ENCODE results near the gene PLBD2. TPM values are rescaled to one million over a fixed set of nuclear protein-coding genes. Genes with fewer than 3 reads are reported as not detected.

Gene PLBD2
- total RNA-seq, 2 donors from 2014 or later, result 13.2 to 14.7 TPM

DNA sequence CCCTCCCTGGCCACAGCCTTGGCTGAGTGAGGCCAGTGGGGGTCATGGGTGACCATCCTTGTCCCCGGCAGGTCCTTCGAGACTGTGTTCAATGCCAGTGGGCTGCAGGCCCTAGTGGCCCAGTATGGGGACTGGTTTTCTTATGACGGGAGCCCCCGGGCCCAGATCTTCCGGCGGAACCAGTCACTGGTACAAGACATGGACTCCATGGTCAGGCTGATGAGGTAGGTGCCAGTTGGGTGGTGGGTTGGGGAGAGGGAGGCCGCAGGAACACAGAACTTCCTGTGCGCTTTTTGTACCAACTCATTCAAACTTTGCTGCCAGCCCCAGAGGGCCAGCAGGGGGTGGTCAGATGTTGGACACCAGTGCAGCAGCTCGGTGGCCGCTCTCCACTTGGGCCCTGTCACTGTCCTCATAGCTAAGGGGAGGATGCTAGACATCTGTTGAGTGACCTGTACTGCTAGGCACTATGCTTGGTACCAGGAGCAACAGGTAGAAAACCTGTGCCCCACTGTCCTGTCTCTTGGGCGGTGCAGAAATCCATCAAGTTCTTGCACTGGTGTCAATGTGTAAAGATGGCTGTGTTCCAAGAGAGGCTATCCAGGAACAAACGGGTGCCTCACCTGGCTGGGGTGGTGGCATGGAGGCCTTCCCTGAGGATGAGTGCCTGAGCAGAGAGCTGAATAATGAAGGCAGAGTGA is 28.6 kb downstream of the PLBD2 start:
- ATAC-seq (replicated peaks in 1 of 2) (no peak), DNase-seq (no peak)
- Mint-ChIP-seq H3K36me3 (ENCODE audit: insufficient read depth in 2 of 2) (peaks cover 0 to 4% of the 10 kb centered on the region in 2 donors), H3K27me3 (ENCODE audit: low read depth) (no peaks in the 10 kb centered on the region), H3K4me3 (no peak overlapping the region), H3K4me1 (ENCODE audit: low read depth) (no peaks in the 10 kb centered on the region), H3K27ac (no peak overlapping the region), H3K9me3 (no peaks in the 10 kb centered on the region)

DNA sequence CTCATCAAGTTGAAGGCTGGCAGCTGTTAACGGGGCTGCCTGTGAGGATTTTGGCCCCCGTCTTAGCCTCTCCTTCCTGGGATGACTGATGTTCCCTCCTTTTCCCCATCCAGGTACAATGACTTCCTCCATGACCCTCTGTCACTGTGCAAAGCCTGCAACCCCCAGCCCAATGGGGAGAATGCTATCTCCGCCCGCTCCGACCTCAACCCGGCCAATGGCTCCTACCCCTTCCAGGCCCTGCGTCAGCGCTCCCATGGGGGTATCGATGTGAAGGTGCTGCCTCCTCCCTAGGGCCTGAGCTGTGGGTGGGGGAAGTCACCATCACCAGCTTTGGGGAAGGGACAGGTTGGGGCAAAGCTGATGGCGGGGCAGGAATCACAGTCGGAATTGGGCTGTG is 29.2 kb downstream of the PLBD2 start:
- no peak overlapping the region for H3K4me3 Mint-ChIP-seq
- peaks cover 0 to 4% of the 10 kb centered on the region in 2 donors for H3K36me3 Mint-ChIP-seq (ENCODE audit: insufficient read depth in 2 of 2)
- H3K9me3 Mint-ChIP-seq, result no peaks in the 10 kb centered on the region
- ATAC-seq (replicated peaks in 1 of 2), result no peak
- H3K27me3 Mint-ChIP-seq (ENCODE audit: low read depth), result no peaks in the 10 kb centered on the region
- DNase-seq, result no peak
- no peak overlapping the region for H3K27ac Mint-ChIP-seq
- H3K4me1 Mint-ChIP-seq (ENCODE audit: low read depth), result no peaks in the 10 kb centered on the region

- ATAC-seq (replicated peaks in 1 of 2) (no peak), DNase-seq (no peak)
- H3K9me3 Mint-ChIP-seq, result no peaks in the 10 kb centered on the region
- H3K27ac Mint-ChIP-seq, result no peak overlapping the region
- no peaks in the 10 kb centered on the region for H3K4me1 Mint-ChIP-seq (ENCODE audit: low read depth)
- no peaks in the 10 kb centered on the region for H3K27me3 Mint-ChIP-seq (ENCODE audit: low read depth)
- no peak overlapping the region for H3K4me3 Mint-ChIP-seq
- H3K36me3 Mint-ChIP-seq (ENCODE audit: insufficient read depth in 2 of 2), result peaks cover 0 to 4% of the 10 kb centered on the region in 2 donors
These were observed 30.0 kb downstream of the PLBD2 start for GRCh38 chr12:113388351-113388750.

DNA sequence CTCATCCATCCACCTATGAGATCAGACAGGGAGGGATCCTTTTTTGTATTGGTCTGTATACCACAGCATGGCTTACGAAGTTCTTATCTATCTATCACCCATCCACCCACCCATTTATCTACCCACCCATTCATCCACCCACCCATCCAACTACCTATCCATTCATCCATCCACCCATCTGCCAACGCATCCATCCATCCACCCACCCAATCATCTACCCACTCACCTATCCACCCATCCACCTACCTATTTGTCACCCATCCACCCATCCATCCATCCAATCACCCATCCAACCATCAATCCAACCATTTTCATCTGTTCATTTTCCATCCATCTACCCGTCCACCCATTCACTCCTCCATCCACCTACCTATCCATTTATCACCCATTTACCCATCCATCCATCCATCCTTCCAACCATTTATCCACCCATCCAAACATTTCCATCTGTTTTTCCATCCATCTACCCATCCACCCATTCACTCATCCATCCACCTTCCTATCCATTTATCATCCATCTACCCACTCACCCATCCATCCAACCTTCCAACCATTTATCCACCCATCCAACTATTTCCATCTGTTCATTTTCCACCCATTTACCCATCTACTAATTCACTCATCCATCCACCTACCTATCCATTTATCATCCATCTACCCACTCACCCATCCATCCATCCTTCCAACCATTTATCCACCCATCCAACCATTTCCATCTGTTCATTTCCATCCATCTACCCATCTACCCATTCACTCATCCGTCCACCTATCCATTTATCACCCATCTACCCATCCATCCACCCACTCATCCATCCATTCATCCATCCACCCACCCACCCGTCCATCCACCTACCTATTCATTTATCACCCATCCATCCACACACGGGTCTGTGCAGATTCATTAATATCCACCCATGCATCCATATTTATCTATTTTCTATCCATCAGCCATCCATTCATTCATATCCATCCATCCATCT is 32.0 kb downstream of the PLBD2 start:
- Mint-ChIP-seq H3K4me3 (no peak overlapping the region), H3K4me1 (ENCODE audit: low read depth) (no peaks in the 10 kb centered on the region), H3K9me3 (no peaks in the 10 kb centered on the region), H3K27me3 (ENCODE audit: low read depth) (no peaks in the 10 kb centered on the region), H3K36me3 (ENCODE audit: insufficient read depth in 2 of 2) (peaks cover 0 to 2% of the 10 kb centered on the region in 2 donors), H3K27ac (no peak overlapping the region)
- DNase-seq (no peak), ATAC-seq (replicated peaks in 1 of 2) (no peak)

DNA sequence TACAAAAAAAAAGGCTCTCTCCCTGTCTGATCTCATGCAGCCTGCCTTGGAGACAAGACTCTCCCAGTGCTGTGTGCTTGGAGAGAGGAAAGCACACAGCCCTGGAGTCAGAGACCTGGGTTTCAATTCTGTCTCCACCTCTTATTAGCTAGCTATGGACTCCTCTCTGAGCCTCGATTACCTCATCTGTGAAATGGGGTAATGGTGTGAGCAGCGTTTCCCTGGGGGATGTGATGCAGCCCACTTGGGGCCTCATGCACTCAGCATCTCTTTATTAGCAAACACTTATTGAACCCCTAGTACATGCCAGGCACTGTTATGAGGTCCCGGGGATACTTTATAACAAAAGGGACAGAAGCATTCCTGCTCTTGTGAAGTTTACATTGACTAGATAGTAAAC is 32.8 kb downstream of the PLBD2 start:
- Mint-ChIP-seq H3K4me3 (no peak overlapping the region), H3K9me3 (no peaks in the 10 kb centered on the region), H3K27ac (no peak overlapping the region), H3K36me3 (ENCODE audit: insufficient read depth in 2 of 2) (peaks cover 0 to 2% of the 10 kb centered on the region in 2 donors), H3K27me3 (ENCODE audit: low read depth) (no peaks in the 10 kb centered on the region), H3K4me1 (ENCODE audit: low read depth) (no peaks in the 10 kb centered on the region)
- no peak for DNase-seq
- ATAC-seq (replicated peaks in 1 of 2), result no peak

DNA sequence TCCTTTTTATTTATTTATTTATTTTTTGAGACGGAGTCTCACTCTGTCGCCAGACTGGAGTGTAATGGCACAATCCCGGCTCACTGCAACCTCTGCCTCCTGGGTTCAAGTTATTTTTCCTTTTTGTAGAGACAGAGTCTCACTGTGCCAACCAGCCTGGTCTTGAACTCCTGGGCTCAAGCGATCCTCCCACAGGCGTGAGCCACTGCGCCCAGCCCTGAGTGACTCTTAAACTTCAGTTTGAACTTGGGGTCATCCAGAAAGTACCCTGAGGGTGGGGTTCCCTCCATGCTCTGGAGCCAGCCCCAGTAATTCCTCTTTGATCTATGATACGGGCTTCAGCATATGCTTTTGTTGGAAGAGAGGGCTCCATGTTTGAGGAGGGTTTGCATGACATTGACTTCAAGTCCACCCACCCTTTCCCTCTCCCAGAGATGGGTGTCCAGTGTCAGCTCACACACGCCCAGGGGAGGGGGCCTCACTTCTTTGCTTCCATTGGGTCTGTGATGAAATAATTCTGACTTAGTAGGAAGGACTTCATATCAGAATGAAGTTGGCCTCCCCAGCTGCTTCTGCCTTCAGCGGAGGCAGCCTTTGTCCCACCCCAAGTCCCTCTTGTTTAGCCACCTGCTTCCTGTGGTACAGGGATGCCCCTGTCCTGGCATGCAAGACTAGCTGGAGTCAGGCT is 33.4 kb downstream of the PLBD2 start:
- H3K4me1 Mint-ChIP-seq (ENCODE audit: low read depth), result no peaks in the 10 kb centered on the region
- no peaks in the 10 kb centered on the region for H3K9me3 Mint-ChIP-seq
- no peak overlapping the region for H3K27ac Mint-ChIP-seq
- H3K36me3 Mint-ChIP-seq (ENCODE audit: insufficient read depth in 2 of 2), result peaks cover 0 to 2% of the 10 kb centered on the region in 2 donors
- ATAC-seq (replicated peaks in 1 of 2) (no peak), DNase-seq (no peak)
- H3K27me3 Mint-ChIP-seq (ENCODE audit: low read depth), result no peaks in the 10 kb centered on the region
- H3K4me3 Mint-ChIP-seq, result no peak overlapping the region

DNA sequence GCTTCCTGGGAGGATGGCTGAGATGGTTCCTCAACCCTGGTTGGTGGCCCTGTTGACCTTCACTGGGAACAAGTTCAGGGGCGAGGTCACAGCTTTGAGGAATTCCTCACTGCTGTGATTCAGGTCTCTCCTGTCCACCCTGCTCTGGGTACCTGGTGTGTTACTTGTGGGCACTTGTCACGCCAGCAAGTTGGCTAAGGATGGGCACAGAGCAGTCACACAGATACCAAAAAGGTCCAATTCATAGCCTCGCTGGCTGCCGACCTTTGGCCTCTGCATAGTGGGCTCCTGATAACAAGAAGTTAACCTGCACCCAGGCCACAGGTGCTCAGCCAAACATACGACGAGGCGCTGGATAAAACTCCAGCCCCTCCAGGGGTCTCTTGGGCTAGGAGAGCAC is 34.1 kb downstream of the PLBD2 start:
- ATAC-seq (replicated peaks in 1 of 2), result no peak
- no peaks in the 10 kb centered on the region for H3K4me1 Mint-ChIP-seq (ENCODE audit: low read depth)
- no peak overlapping the region for H3K4me3 Mint-ChIP-seq
- H3K27ac Mint-ChIP-seq, result no peak overlapping the region
- H3K36me3 Mint-ChIP-seq (ENCODE audit: insufficient read depth in 2 of 2), result peaks cover 0 to 2% of the 10 kb centered on the region in 2 donors
- DNase-seq, result no peak
- no peaks in the 10 kb centered on the region for H3K27me3 Mint-ChIP-seq (ENCODE audit: low read depth)
- no peaks in the 10 kb centered on the region for H3K9me3 Mint-ChIP-seq

GRCh38 chr12:113392988-113393579 is 34.7 kb downstream of the PLBD2 start:
- Mint-ChIP-seq H3K36me3 (ENCODE audit: insufficient read depth in 2 of 2) (peaks cover 0 to 2% of the 10 kb centered on the region in 2 donors), H3K27ac (no peak overlapping the region), H3K27me3 (ENCODE audit: low read depth) (no peaks in the 10 kb centered on the region), H3K4me1 (ENCODE audit: low read depth) (no peaks in the 10 kb centered on the region), H3K9me3 (no peaks in the 10 kb centered on the region), H3K4me3 (no peak overlapping the region)
- ATAC-seq (replicated peaks in 1 of 2) (no peak), DNase-seq (no peak)

DNA sequence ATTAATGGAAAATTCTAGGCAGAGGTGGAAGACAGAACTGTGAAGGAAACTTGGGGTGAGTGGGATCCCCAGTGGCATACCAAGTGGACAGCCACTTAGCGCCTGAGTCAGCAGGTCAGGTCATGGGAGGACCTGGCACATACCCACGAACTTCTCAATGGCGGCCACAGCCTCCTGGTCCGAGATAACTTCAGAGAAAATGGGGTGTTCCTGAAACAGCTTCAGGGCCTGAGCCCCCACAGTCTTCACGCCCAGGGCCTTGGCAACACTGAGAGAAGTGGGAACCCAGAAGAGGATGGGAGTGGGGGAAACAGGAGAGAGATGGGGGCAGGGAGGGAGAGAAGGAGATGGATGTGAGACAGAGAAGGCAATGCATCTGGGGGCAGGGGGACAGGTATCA is 35.4 kb downstream of the PLBD2 start:
- H3K9me3 Mint-ChIP-seq, result no peaks in the 10 kb centered on the region
- DNase-seq (no peak), ATAC-seq (replicated peaks in 1 of 2) (no peak)
- peaks cover 0 to under 1% of the 10 kb centered on the region in 2 donors for H3K36me3 Mint-ChIP-seq (ENCODE audit: insufficient read depth in 2 of 2)
- H3K4me1 Mint-ChIP-seq (ENCODE audit: low read depth), result no peaks in the 10 kb centered on the region
- H3K27me3 Mint-ChIP-seq (ENCODE audit: low read depth), result no peaks in the 10 kb centered on the region
- H3K27ac Mint-ChIP-seq, result no peak overlapping the region
- H3K4me3 Mint-ChIP-seq, result no peak overlapping the region

- Mint-ChIP-seq H3K9me3 (no peaks in the 10 kb centered on the region), H3K4me3 (no peak overlapping the region), H3K27me3 (ENCODE audit: low read depth) (no peaks in the 10 kb centered on the region), H3K36me3 (ENCODE audit: insufficient read depth in 2 of 2) (no peaks in the 10 kb centered on the region), H3K27ac (no peak overlapping the region), H3K4me1 (ENCODE audit: low read depth) (no peaks in the 10 kb centered on the region)
- no peak for ATAC-seq (replicated peaks in 1 of 2)
- DNase-seq, result no peak
These were observed 36.7 kb downstream of the PLBD2 start for GRCh38 chr12:113395119-113395518.

GRCh38 chr12:113396200-113396599 is 37.8 kb downstream of the PLBD2 start:
- no peak for DNase-seq
- Mint-ChIP-seq H3K9me3 (no peaks in the 10 kb centered on the region), H3K36me3 (ENCODE audit: insufficient read depth in 2 of 2) (no peaks in the 10 kb centered on the region), H3K4me3 (no peak overlapping the region), H3K27me3 (ENCODE audit: low read depth) (no peaks in the 10 kb centered on the region), H3K4me1 (ENCODE audit: low read depth) (no peaks in the 10 kb centered on the region), H3K27ac (no peak overlapping the region)
- ATAC-seq (replicated peaks in 1 of 2), result no peak

GRCh38 chr12:113396828-113397496 is 38.6 kb downstream of the PLBD2 start:
- H3K9me3 Mint-ChIP-seq, result no peaks in the 10 kb centered on the region

More at GRCh38 chr12:113396828-113397496, 38.6 kb downstream of the PLBD2 start:
- Mint-ChIP-seq H3K4me3 (no peak overlapping the region), H3K27ac (no peak overlapping the region), H3K4me1 (ENCODE audit: low read depth) (no peaks in the 10 kb centered on the region), H3K36me3 (ENCODE audit: insufficient read depth in 2 of 2) (no peaks in the 10 kb centered on the region), H3K27me3 (ENCODE audit: low read depth) (no peaks in the 10 kb centered on the region)
- ATAC-seq (replicated peaks in 1 of 2) (no peak), DNase-seq (no peak)

All from activated T-cell treated with anti-CD3 and anti-CD28 coated beads, Interleukin-2, amount 50 U/mL, for 72 hours (primary cell).